Suprapubic skin (tissue), 4 donors: ENCODE measurements around the gene RFFL. TPM values are rescaled to one million over a fixed set of nuclear protein-coding genes. Genes with fewer than 3 reads are reported as not detected.
A peak's percentile ranks its signal among the peaks of the same experiment; 100 is the strongest.

Experiments used
- DNase-seq, 2 donors: peaks; one replicate each; pipeline ENCODE4 v3.0.0-alpha.2; 2019; ENCODE audit warnings: low spot score in 2 of 2
- H3K27ac ChIP-seq: fragments of 200-600 bp; sonication (generic); one replicate; pipeline ENCODE4 v1.5.1; 2019
- H3K27me3 ChIP-seq: fragments of 200-600 bp; sonication (generic); one replicate; pipeline ENCODE4 v1.5.1; 2019
- H3K36me3 ChIP-seq: fragments of 200-600 bp; sonication (generic); one replicate; pipeline ENCODE4 v1.5.1; 2019
- H3K4me1 ChIP-seq: fragments of 200-600 bp; sonication (generic); one replicate; pipeline ENCODE4 v1.5.1; 2019
- H3K4me3 ChIP-seq: fragments of 200-600 bp; sonication (generic); one replicate; pipeline ENCODE4 v1.5.1; 2019; ENCODE audit warnings: mild to moderate bottlenecking
- H3K9me3 ChIP-seq: fragments of 200-600 bp; sonication (generic); one replicate; pipeline ENCODE4 v1.5.1; 2019
- EP300 ChIP-seq: sonication (generic); formaldehyde crosslinking; IDR thresholded peaks from one replicate; pipeline ENCODE4 v1.6.1; 2017; ENCODE audit warnings: antibody characterized with exemption
- POLR2A ChIP-seq, 2 donors: fragments of 450-650 bp; IDR thresholded peaks; one replicate each; pipeline ENCODE4 v1.6.1; 2017; ENCODE audit warnings: antibody characterized with exemption in 2 of 2, mild to moderate bottlenecking in 2 of 2, moderate library complexity in 2 of 2
- POLR2AphosphoS5 ChIP-seq, 3 donors: sonication (generic); formaldehyde crosslinking; IDR thresholded peaks; one replicate each; pipeline ENCODE4 v1.6.1; 2017; ENCODE audit warnings: antibody characterized with exemption in 3 of 3
- WGBS: methylation state at CpG from one replicate; pipeline ENCODE4 v1.1.5; 2018; 5-methylcytosine and 5-hydroxymethylcytosine counted together
- total RNA-seq, 4 donors: library from RNA; depleted of rRNA; stranded (reverse); fragments of >200 nt; gene quantifications; one replicate each; pipeline ENCODE4 v1.1.0, GENCODE V29; 2016
- TF ChIP-seq, protein P1 (sequence below), 2 donors: fragments of 200-600 bp in 1 of 2; fragments of 450-650 bp in 1 of 2; sonication (generic) in 1 of 2; IDR thresholded peaks; one replicate each; pipeline ENCODE4 v1.5.1; 2016 to 2019; ENCODE audit warnings: antibody characterized with exemption in 2 of 2, mild to moderate bottlenecking in 1 of 2, moderate library complexity in 1 of 2

RFFL gene
- total RNA-seq, 4 donors from 2014 or later: 12.8 to 24.0 (median 16.6) TPM

DNA sequence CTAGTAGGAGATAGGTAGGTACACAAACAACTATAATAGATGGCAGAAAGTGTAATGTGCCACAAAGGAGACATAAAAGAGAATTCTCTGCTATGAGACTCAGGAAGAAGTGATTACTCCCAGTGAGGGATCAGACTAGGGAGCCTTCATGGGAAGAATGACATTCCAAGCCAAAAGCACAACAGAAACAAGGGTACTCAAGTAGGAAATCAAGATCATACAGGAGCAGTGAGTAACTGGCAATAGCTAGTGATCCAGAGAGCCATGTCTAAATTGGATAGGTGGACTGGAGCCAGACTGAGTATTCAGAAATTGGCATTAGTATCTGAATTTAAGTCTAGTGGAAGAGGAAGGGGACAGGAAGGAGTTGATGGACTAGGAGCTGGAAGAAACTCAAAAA is 10.7 kb downstream of the RFFL start:
- no peak overlapping the region for H3K27ac ChIP-seq
- H3K27me3 ChIP-seq: no peaks in the 10 kb centered on the region
- H3K4me3 ChIP-seq: no peak overlapping the region
- no peak for DNase-seq
- peaks cover 32% of the 10 kb centered on the region for H3K4me1 ChIP-seq
- H3K36me3 ChIP-seq: no peaks in the 10 kb centered on the region
- TF ChIP-seq, protein P1, sequence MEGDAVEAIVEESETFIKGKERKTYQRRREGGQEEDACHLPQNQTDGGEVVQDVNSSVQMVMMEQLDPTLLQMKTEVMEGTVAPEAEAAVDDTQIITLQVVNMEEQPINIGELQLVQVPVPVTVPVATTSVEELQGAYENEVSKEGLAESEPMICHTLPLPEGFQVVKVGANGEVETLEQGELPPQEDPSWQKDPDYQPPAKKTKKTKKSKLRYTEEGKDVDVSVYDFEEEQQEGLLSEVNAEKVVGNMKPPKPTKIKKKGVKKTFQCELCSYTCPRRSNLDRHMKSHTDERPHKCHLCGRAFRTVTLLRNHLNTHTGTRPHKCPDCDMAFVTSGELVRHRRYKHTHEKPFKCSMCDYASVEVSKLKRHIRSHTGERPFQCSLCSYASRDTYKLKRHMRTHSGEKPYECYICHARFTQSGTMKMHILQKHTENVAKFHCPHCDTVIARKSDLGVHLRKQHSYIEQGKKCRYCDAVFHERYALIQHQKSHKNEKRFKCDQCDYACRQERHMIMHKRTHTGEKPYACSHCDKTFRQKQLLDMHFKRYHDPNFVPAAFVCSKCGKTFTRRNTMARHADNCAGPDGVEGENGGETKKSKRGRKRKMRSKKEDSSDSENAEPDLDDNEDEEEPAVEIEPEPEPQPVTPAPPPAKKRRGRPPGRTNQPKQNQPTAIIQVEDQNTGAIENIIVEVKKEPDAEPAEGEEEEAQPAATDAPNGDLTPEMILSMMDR (IDR thresholded peaks at IDR 0.05): no peak
- H3K9me3 ChIP-seq: no peaks in the 10 kb centered on the region

DNA sequence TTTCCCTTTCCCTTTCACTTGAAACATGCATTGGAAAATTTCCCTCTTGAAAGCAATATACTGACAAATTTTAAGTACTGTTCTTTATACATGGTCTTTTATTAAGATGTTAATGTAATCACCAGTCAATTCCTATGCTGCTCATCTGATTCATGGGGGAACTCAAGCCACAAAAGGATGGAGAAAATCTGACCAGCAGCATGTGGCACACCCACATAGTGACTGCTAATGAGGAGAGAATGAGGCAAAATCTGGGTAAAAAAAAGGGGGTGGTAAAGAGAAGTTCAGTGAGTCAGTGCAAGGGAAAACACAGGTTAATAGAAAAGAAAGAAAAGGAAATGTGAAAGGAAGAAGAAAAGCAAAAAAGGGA is 11.3 kb downstream of the RFFL start:
- Histone ChIP-seq H3K36me3 (no peaks in the 10 kb centered on the region), H3K9me3 (no peaks in the 10 kb centered on the region), H3K27ac (peak overlapping the region; percentile 37), H3K4me3 (no peak overlapping the region), H3K4me1 (peaks cover 29% of the 10 kb centered on the region), H3K27me3 (no peaks in the 10 kb centered on the region)
- DNase-seq: no peak
- TF ChIP-seq POLR2AphosphoS5 (IDR thresholded peaks at IDR 0.05) (no peak), EP300 (no peak), POLR2A (IDR thresholded peaks at IDR 0.05) (no peak)
- TF ChIP-seq, protein P1 (IDR thresholded peaks at IDR 0.05): no peak

GRCh38 chr17:35051579-35052240 is 11.8 kb downstream of the RFFL start:
- Histone ChIP-seq H3K9me3 (no peaks in the 10 kb centered on the region), H3K27ac (peak overlapping the region; percentile 57), H3K27me3 (no peaks in the 10 kb centered on the region), H3K4me1 (peaks cover 27% of the 10 kb centered on the region), H3K36me3 (no peaks in the 10 kb centered on the region), H3K4me3 (no peak overlapping the region)
- no peak for TF ChIP-seq POLR2AphosphoS5 (IDR thresholded peaks at IDR 0.05)
- 45% methylated on average over 6 of the region's 6 CpGs for WGBS
- no peak for DNase-seq

GRCh38 chr17:35051183-35051578 is 12.3 kb downstream of the RFFL start:
- Histone ChIP-seq H3K4me3 (no peak overlapping the region), H3K27me3 (no peaks in the 10 kb centered on the region), H3K9me3 (no peaks in the 10 kb centered on the region), H3K4me1 (peaks cover 27% of the 10 kb centered on the region), H3K36me3 (no peaks in the 10 kb centered on the region), H3K27ac (peak overlapping the region; percentile 57)
- no peak for DNase-seq
- 31% methylated on average over 2 of the region's 2 CpGs for WGBS
- no peak for TF ChIP-seq POLR2AphosphoS5 (IDR thresholded peaks at IDR 0.05)
- TF ChIP-seq, protein P1 (IDR thresholded peaks at IDR 0.05): no peak
- TF ChIP-seq POLR2A (IDR thresholded peaks at IDR 0.05): no peak

DNA sequence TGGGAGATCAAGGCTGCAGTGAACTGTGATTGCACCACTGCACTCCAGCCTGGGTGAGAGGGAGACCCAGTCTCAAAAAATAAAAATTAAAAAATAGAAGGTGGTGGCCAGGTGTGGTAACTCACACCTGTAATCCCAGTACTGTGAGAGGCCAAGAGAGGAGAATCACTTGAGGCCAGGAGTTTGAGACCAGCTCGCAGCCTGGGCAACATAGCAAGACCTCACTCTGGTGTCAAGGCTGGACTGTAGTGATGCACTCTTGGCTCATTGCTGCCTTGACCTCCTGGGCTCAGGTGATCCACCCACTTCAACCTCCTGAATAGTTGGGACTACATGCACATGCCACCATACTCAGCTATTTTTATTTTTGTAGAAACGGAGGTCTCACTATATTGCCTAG is 13.3 kb downstream of the RFFL start:
- H3K27me3 ChIP-seq: no peaks in the 10 kb centered on the region
- H3K27ac ChIP-seq: no peak overlapping the region
- WGBS: 96% methylated on average over 2 of the region's 2 CpGs
- no peaks in the 10 kb centered on the region for H3K9me3 ChIP-seq
- H3K36me3 ChIP-seq: no peaks in the 10 kb centered on the region
- TF ChIP-seq, protein P1 (IDR thresholded peaks at IDR 0.05): no peak
- TF ChIP-seq EP300: no peak
- TF ChIP-seq POLR2AphosphoS5 (IDR thresholded peaks at IDR 0.05): no peak
- no peak for TF ChIP-seq POLR2A (IDR thresholded peaks at IDR 0.05)
- H3K4me1 ChIP-seq: peaks cover 27% of the 10 kb centered on the region
- DNase-seq: no peak
- H3K4me3 ChIP-seq: no peak overlapping the region
